Duodenal mucosa (tissue), 2 donors: ENCODE measurements around the gene DCUN1D2.

Experiments
- H3K27ac ChIP-seq: one replicate; pipeline ENCODE4 v1.7.0; 2013; ENCODE audit warnings: low read depth, low read length
- H3K27me3 ChIP-seq, 2 donors: one replicate each; pipeline ENCODE4 v1.7.0; 2013; ENCODE audit warnings: low read length in 2 of 2, control low read depth in 1 of 2; ENCODE audit not compliant: insufficient read depth in 2 of 2, control insufficient read depth in 1 of 2
- H3K36me3 ChIP-seq, 2 donors: one replicate each; pipeline ENCODE4 v1.7.0; 2013; ENCODE audit warnings: low read length in 2 of 2, control low read depth in 1 of 2; ENCODE audit not compliant: insufficient read depth in 2 of 2, control insufficient read depth in 1 of 2
- H3K4me1 ChIP-seq, 2 donors: one replicate each; pipeline ENCODE4 v1.7.0; 2013; ENCODE audit warnings: low read length in 2 of 2, control low read depth in 1 of 2; ENCODE audit not compliant: insufficient read depth in 2 of 2, control insufficient read depth in 1 of 2
- H3K4me3 ChIP-seq, 2 donors: one replicate each; pipeline ENCODE4 v1.7.0; 2013; ENCODE audit warnings: low read length in 2 of 2, low read depth in 1 of 2
- H3K9ac ChIP-seq, 2 donors: one replicate each; pipeline ENCODE4 v1.7.0; 2013; ENCODE audit warnings: low read length in 2 of 2, low read depth in 1 of 2
- H3K9me3 ChIP-seq, 2 donors: one replicate each; pipeline ENCODE4 v1.7.0; 2013; ENCODE audit warnings: low read length in 2 of 2, control low read depth in 1 of 2; ENCODE audit not compliant: control insufficient read depth in 1 of 2

Gene DCUN1D2

DNA sequence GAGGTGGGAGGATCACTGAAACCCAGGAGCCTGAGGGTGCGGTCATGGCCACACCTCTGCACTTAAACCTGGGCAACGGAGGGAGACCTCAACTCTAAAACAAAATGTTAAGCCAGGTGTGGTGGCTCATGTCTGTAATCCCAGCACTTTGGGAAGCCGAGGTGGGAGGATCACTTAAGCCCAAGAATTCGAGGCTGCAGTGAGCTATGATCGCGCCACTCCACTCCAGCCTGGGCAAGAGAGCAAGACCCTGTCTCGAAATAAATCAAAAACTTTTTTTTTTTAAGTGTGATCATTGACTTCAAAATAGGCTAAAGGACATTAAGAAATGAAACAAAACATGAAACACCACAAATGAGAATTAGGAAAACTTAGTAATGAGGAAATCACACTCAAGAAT, 20.9 kb downstream of the DCUN1D2 start:
- peaks cover 6 to 40% of the 10 kb centered on the region in 2 donors for H3K36me3 ChIP-seq
- no peaks in the 10 kb centered on the region for H3K9me3 ChIP-seq

DNA sequence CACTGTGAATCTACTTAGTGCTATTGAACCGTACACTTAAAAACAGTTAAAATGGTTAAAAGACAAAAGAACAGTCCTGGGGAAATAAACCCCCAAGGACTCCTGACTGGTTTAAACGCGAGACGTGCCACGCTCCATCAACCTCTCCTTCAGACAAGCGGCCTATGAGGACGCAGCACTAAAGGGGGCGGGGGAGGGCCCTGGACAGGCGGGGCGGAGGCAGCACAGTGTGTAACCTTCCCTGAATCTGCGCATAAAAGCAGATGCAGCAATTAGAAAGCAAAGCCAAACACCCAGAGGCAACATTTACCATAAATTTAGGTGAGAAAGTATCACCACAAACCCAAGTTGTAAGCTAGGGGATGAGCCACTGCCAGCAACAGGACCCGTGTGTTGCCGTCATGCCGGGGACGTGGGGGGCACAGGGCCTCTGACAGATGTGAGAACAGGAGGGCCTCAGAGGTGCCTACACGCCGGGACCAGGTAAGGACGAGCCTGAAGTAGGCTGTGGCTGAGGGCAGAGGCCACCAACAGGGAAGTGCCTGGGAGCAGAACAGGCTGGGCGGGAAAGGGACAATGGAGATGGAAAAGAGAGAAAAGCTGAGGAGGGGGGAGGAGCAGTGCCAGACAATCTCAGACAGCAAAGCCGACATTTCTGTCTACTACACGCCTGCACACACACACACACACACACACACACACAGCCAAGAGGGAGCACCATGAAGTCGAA, 21.9 kb downstream of the DCUN1D2 start:
- Histone ChIP-seq H3K4me3 (no peak overlapping the region), H3K27ac (no peak overlapping the region), H3K36me3 (peaks cover 0 to 32% of the 10 kb centered on the region in 2 donors), H3K4me1 (no peaks in the 10 kb centered on the region), H3K27me3 (no peaks in the 10 kb centered on the region), H3K9ac (no peak overlapping the region), H3K9me3 (no peaks in the 10 kb centered on the region)

More for the DNA sequence above, 20.9 kb downstream of the DCUN1D2 start:
- Histone ChIP-seq H3K27me3 (no peaks in the 10 kb centered on the region), H3K4me1 (no peaks in the 10 kb centered on the region), H3K9ac (no peak overlapping the region), H3K27ac (no peak overlapping the region), H3K4me3 (no peak overlapping the region)

DNA sequence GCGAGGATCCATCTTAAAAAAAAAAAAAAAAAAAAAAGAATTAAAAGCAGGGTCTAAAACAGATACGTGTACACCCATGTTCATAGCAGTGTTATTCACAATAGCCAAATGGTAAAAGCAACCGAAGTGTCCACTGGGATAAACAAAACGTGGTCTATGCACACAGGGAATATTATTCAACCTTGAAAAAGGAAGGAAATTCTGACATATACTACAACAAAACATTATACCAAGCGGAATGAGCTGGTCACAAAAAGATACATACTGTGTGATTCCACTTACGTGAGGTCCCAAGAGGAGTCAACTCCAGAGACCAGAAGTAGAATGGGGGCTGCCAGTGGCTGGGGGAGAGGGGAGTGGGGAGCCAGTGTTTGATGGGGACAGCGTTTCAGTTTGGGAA, 22.5 kb downstream of the DCUN1D2 start:
- no peak overlapping the region for H3K9ac ChIP-seq
- H3K36me3 ChIP-seq = peaks cover 0 to 30% of the 10 kb centered on the region in 2 donors
- H3K4me3 ChIP-seq = no peak overlapping the region
- no peak overlapping the region for H3K27ac ChIP-seq
- H3K27me3 ChIP-seq = no peaks in the 10 kb centered on the region
- no peaks in the 10 kb centered on the region for H3K9me3 ChIP-seq
- no peaks in the 10 kb centered on the region for H3K4me1 ChIP-seq

DNA sequence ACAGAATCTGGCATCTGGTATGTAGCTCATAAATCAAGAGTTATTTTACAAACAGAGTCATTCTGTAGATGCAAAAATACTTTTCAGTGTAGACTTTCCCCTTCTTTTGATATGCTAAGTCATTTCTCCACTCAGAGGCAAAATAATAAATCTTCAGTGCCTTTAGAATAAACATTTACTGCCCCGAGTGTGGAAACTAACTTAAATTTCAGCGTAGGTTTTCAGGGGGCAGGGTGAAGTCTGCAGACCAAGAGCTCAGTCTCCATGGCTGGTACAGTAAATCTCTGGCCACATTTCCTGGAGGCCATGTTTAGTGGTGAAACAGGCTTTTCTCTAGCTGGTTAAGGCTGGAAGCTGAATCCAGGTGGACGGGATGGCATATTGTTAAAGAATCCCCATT, 24.1 kb downstream of the DCUN1D2 start:
- Histone ChIP-seq H3K9me3 (no peaks in the 10 kb centered on the region), H3K4me3 (no peak overlapping the region), H3K4me1 (no peaks in the 10 kb centered on the region), H3K27ac (no peak overlapping the region), H3K9ac (no peak overlapping the region), H3K27me3 (no peaks in the 10 kb centered on the region), H3K36me3 (peaks cover 3 to 21% of the 10 kb centered on the region in 2 donors)

DNA sequence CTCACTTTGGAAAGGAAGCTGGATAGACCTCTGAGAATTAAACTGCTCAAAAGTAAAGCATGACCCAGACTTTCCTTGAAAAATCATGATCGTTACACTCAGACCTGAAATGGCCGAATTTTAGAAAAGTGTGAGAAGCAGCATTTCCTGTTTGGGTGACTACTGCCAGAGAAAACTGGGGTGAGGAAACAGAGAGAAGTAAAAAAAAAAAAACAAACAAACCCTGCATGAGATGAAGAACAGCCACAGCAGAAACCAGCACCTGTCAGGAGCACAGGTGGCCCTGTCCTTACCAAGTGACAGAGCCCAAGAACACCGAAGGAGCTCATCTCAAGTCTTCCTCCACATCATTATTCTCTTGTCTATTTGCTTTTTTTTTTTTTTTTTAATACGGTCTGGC, 25.2 kb downstream of the DCUN1D2 start:
- H3K9ac ChIP-seq = no peak overlapping the region
- no peak overlapping the region for H3K4me3 ChIP-seq
- H3K9me3 ChIP-seq = no peaks in the 10 kb centered on the region
- H3K4me1 ChIP-seq = no peaks in the 10 kb centered on the region
- peaks cover 5 to 29% of the 10 kb centered on the region in 2 donors for H3K36me3 ChIP-seq
- no peak overlapping the region for H3K27ac ChIP-seq
- H3K27me3 ChIP-seq = no peaks in the 10 kb centered on the region

DNA sequence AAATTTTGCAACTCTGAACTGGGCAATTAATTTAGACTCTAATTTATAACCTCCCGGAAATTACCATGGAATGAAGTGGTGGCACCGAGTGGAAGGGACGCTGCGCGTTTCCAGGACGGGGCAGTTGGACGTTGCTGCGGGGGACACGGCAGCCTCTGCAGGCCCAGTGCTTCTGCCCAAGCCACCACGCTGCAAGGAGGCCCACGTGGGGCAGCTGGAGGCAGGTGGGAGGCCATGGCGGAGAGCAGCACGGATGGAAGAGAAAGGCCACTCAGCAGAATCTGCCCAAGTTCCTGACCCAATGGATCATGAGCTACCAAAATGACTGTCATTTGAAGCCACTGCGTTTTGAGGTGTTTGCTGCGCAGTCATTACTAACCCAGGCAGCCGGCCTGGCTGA, 26.0 kb downstream of the DCUN1D2 start:
- H3K9ac ChIP-seq = no peak overlapping the region
- H3K4me1 ChIP-seq = no peaks in the 10 kb centered on the region
- peaks cover 12 to 31% of the 10 kb centered on the region in 2 donors for H3K36me3 ChIP-seq
- no peaks in the 10 kb centered on the region for H3K27me3 ChIP-seq
- no peak overlapping the region for H3K27ac ChIP-seq
- H3K9me3 ChIP-seq = no peaks in the 10 kb centered on the region
- H3K4me3 ChIP-seq = no peak overlapping the region

DNA sequence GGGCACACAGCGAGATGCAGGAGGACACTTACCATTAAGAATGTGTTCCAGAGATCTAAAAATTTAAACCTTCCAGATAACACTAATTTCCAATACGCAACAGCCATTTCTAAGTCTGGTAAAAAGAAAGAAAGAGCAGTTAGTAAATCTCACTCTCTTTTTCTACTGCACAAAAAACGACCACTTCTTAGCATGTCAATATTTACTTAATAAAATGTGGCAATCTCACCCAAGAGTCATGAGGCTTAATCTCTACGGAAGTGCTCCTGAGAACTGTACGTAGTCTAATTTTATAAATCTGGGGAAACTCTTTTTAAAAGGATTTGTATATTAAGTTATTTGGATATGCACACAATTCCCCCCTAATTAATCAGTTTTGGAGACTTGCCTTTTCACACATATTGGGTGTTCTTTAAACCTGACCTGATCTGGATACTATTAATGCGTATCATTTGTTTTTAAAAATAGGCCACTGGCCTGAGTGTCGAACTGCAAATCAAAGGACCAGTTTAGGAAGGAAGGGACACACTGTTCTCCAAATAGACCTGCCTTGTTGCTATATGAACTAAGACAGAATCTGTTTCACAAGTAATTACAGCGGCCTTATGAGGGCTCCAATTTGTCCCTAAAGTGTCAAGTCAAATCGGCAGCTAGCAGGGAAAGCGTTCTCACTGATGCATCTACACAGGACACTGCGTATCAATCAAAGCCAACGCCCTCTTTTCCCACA, 29.3 kb downstream of the DCUN1D2 start:
- H3K36me3 ChIP-seq = peaks cover 25 to 46% of the 10 kb centered on the region in 2 donors
- H3K27me3 ChIP-seq = no peaks in the 10 kb centered on the region
- no peaks in the 10 kb centered on the region for H3K4me1 ChIP-seq
- no peaks in the 10 kb centered on the region for H3K9me3 ChIP-seq
- no peak overlapping the region for H3K9ac ChIP-seq
- H3K4me3 ChIP-seq = no peak overlapping the region
- H3K27ac ChIP-seq = no peak overlapping the region

DNA sequence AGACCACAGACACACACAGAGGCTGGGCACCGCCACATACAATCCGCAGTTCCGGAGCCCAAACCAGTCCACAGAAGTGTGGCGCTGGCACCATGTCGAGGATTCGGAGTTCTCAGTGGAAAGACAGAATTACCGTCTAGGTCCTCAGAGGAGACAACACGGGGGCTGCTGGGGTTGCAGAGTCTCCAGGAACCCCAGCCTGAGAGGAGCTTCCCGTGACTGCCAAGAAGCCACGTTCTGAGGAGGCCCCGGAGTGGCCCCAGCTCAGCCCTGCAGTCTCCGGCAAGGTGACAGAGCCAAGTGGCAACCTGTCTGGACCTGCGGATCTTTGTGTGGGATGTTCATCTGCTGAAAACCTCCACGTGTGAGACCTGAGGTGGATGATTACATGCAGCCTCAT, 29.9 kb downstream of the DCUN1D2 start:
- Histone ChIP-seq H3K27ac (no peak overlapping the region), H3K4me1 (no peaks in the 10 kb centered on the region), H3K9ac (no peak overlapping the region), H3K27me3 (no peaks in the 10 kb centered on the region), H3K4me3 (no peak overlapping the region), H3K36me3 (peaks cover 28 to 51% of the 10 kb centered on the region in 2 donors), H3K9me3 (no peaks in the 10 kb centered on the region)

DNA sequence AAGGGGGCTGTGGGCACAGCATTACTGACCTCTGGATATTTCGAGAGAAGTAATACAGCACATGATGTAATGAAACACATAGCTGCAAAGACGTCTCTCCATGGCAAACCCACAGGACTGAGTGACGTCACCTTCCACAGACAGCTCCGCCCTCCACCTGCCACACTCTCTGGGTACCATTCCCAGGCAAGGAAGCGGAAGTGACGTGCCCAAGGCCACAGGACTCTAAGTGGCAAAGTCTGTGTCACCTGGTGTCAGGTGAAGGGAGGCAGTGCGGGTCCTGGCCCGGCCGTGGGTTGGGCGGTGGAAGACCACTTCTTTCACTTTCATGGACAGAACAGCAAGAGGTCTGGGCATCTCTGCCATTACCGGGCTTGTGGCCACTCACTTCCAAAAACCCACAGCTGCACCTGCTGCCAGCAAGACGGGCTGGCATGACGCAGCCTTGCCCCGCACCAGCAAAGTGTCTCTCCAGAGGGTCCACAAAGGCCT, 30.4 kb downstream of the DCUN1D2 start:
- H3K4me1 ChIP-seq = no peaks in the 10 kb centered on the region
- H3K27ac ChIP-seq = no peak overlapping the region

DNA sequence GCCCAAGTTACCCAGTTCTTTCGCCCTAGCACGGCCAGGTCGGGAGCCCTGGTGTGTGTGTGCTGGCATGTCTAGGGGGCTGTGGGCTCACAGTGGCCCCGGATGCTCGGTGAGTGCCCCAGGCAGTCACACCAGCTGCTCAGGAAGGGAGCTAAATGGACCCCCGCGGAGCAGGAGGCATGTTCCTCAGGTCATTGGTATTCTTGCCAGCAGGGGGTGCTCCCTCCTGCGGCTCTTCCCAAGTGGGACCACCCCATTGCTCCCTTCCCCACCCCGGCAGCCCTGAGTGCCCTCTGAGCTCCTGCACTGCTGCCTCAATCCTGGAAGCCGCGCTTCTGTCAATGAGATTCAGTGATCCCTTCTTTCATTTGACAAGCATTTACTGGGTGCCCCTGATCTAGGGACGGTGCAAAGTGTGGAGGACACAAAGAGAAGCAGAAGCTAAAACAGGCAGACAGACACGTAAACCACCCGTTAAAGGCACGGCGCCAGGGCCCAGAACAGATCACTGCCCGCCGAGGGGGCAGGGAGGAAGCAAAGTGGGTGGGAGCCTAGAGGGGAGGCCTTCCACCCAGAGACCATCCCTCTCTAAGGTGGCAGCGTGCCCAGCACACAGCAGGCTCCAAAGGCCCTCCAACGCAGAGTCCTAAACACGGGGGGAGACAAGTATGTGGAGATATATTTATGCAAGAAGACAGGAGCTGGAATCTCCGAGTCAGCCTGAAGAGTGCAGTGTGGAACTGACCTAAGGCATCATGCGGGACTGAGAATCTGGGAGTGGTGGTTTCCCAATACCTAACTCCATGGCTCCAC, 32.1 kb downstream of the DCUN1D2 start:
- Histone ChIP-seq H3K27me3 (no peaks in the 10 kb centered on the region), H3K9me3 (no peaks in the 10 kb centered on the region), H3K4me3 (no peak overlapping the region), H3K36me3 (peaks cover 28 to 57% of the 10 kb centered on the region in 2 donors), H3K4me1 (no peaks in the 10 kb centered on the region), H3K9ac (no peak overlapping the region), H3K27ac (no peak overlapping the region)

More for the DNA sequence above, 30.4 kb downstream of the DCUN1D2 start:
- H3K9ac ChIP-seq = no peak overlapping the region
- H3K9me3 ChIP-seq = no peaks in the 10 kb centered on the region
- no peaks in the 10 kb centered on the region for H3K27me3 ChIP-seq
- peaks cover 28 to 56% of the 10 kb centered on the region in 2 donors for H3K36me3 ChIP-seq
- no peak overlapping the region for H3K4me3 ChIP-seq
